ENCODE measurements around the gene MRGPRF.
"Not testable (repeated sequence)": the region's sequence is repeated elsewhere in the genome, so short reads cannot be mapped to it uniquely, and the experiment has no call there.

MRGPRF gene

GRCh38 chr11:68987211-68987610 is 25.8 kb downstream of the MRGPRF start:
- DNase-seq (ENCODE audit: low read depth in 2 of 2) = no peak

- DNase-seq (ENCODE audit: low read depth in 2 of 2) = no peak
Measured at GRCh38 chr11:68983801-68984200, 29.2 kb downstream of the MRGPRF start.

- DNase-seq (ENCODE audit: low read depth in 2 of 2) = no peak
Measured at GRCh38 chr11:68982134-68982533, 30.9 kb downstream of the MRGPRF start.

- no peak for DNase-seq (ENCODE audit: low read depth in 2 of 2)
Measured at GRCh38 chr11:68980776-68981065, 32.3 kb downstream of the MRGPRF start, which contains the start of gene MRGPRD. Gene MRGPRD (minus strand): TSS chr11:68980986. CDS start chr11:68980986, 0 bp downstream.

- DNase-seq (ENCODE audit: low read depth in 2 of 2) = no peak
Measured at GRCh38 chr11:68979931-68980775, 32.9 kb downstream of the MRGPRF start.

GRCh38 chr11:68978931-68979594 is 34.0 kb downstream of the MRGPRF start:
- no peak for DNase-seq (ENCODE audit: low read depth in 2 of 2)

- DNase-seq (ENCODE audit: low read depth in 2 of 2) = no peak
Measured at GRCh38 chr11:68978626-68978930, 34.5 kb downstream of the MRGPRF start.

GRCh38 chr11:68977781-68978625 is 35.0 kb downstream of the MRGPRF start:
- no peak for DNase-seq (ENCODE audit: low read depth in 2 of 2)

- DNase-seq (ENCODE audit: low read depth in 2 of 2) = no peak
Measured at GRCh38 chr11:68976563-68976962, 36.5 kb downstream of the MRGPRF start.

GRCh38 chr11:68976095-68976494 is 37.0 kb downstream of the MRGPRF start:
- DNase-seq (ENCODE audit: low read depth in 2 of 2) = no peak

GRCh38 chr11:68974421-68975194 is 38.4 kb downstream of the MRGPRF start:
- DNase-seq (ENCODE audit: low read depth in 2 of 2) = no peak

- DNase-seq (ENCODE audit: low read depth in 2 of 2) = not testable (repeated sequence)
Measured at GRCh38 chr11:68973706-68974105, 39.3 kb downstream of the MRGPRF start.

- no peak for DNase-seq (ENCODE audit: low read depth in 2 of 2)
Measured at GRCh38 chr11:68973219-68973618, 39.8 kb downstream of the MRGPRF start.

GRCh38 chr11:68970921-68971636 is 42.0 kb downstream of the MRGPRF start:
- DNase-seq (ENCODE audit: low read depth in 2 of 2) = no peak

GRCh38 chr11:68969386-68969785 is 43.7 kb downstream of the MRGPRF start:
- DNase-seq (ENCODE audit: low read depth in 2 of 2) = no peak

GRCh38 chr11:68968306-68969250 is 44.5 kb downstream of the MRGPRF start:
- no peak for DNase-seq (ENCODE audit: low read depth in 2 of 2)

- DNase-seq (ENCODE audit: low read depth in 2 of 2) = no peak
Measured at GRCh38 chr11:68966894-68967780, 45.9 kb downstream of the MRGPRF start.

- DNase-seq (ENCODE audit: low read depth in 2 of 2) = no peak
Measured at GRCh38 chr11:68965901-68966853, 46.9 kb downstream of the MRGPRF start.

All from stimulated activated CD8-positive, alpha-beta memory T cell treated with anti-CD3 and anti-CD28 coated beads, Interleukin-15, amount 100 ng/mL, for 4 hours (primary cell).